ENCODE data around the gene FREM3.

GRCh38 chr4:143598816-143599215, 101.7 kb downstream of the FREM3 start:
- TF ChIP-seq, protein P1, sequence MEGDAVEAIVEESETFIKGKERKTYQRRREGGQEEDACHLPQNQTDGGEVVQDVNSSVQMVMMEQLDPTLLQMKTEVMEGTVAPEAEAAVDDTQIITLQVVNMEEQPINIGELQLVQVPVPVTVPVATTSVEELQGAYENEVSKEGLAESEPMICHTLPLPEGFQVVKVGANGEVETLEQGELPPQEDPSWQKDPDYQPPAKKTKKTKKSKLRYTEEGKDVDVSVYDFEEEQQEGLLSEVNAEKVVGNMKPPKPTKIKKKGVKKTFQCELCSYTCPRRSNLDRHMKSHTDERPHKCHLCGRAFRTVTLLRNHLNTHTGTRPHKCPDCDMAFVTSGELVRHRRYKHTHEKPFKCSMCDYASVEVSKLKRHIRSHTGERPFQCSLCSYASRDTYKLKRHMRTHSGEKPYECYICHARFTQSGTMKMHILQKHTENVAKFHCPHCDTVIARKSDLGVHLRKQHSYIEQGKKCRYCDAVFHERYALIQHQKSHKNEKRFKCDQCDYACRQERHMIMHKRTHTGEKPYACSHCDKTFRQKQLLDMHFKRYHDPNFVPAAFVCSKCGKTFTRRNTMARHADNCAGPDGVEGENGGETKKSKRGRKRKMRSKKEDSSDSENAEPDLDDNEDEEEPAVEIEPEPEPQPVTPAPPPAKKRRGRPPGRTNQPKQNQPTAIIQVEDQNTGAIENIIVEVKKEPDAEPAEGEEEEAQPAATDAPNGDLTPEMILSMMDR (IDR thresholded peaks at IDR 0.05; ENCODE audit: insufficient read depth, low read length, poor library complexity, severe bottlenecking), result no peak
- no peak for TF ChIP-seq EZH2phosphoT487 (conservative IDR thresholded peaks at IDR 0.05; ENCODE audit: low read length)

Measured in SU-DHL-6 (cell line).